Heart right ventricle (tissue), 16 donors: Measurements from ENCODE around the gene LRRC18. TPM values are rescaled to one million over a fixed set of nuclear protein-coding genes. Genes with fewer than 3 reads are reported as not detected.
A peak's percentile ranks its signal among the peaks of the same experiment; 100 is the strongest.

Source experiments
- ATAC-seq, 8 donors: fragments of 200-7000 bp; cut with Tn5 transposase; one replicate each; pipeline ENCODE4 v1.9.1; 2020; ENCODE audit warnings: mild to moderate bottlenecking in 8 of 8, moderate library complexity in 8 of 8, moderate number of reproducible peaks in 1 of 8
- DNase-seq, 2 donors: peaks; one replicate each; pipeline ENCODE4 v3.0.0-alpha.2; 2020
- H3K27ac ChIP-seq, 10 donors: fragments of 200-600 bp; sonication (generic) in 2 of 10; one replicate each; pipeline versions ENCODE4 v1.5.0 to v1.8.0; 2020 to 2022; ENCODE audit warnings: mild to moderate bottlenecking in 3 of 10
- H3K27me3 ChIP-seq, 7 donors: fragments of 200-600 bp; one replicate each; pipeline ENCODE4 v1.8.0; 2021 to 2022; ENCODE audit warnings: mild to moderate bottlenecking in 2 of 7
- H3K36me3 ChIP-seq, 9 donors: fragments of 200-600 bp; sonication (generic) in 1 of 9; one replicate each; pipeline versions ENCODE4 v1.5.0 to v1.8.0; 2020 to 2022; ENCODE audit warnings: mild to moderate bottlenecking in 2 of 9
- H3K4me1 ChIP-seq, 9 donors: fragments of 200-600 bp; sonication (generic) in 1 of 9; one replicate each; pipeline versions ENCODE4 v1.5.0 to v1.8.0; 2020 to 2022; ENCODE audit warnings: mild to moderate bottlenecking in 4 of 9
- H3K4me3 ChIP-seq, 10 donors: fragments of 200-600 bp; sonication (generic) in 2 of 10; one replicate each; pipeline versions ENCODE4 v1.5.0 to v1.8.0; 2020 to 2022; ENCODE audit warnings: mild to moderate bottlenecking in 7 of 10, moderate library complexity in 2 of 10
- H3K9me3 ChIP-seq, 11 donors: fragments of 200-600 bp in 10 of 11; sonication (generic) in 2 of 11; one replicate each; pipeline versions ENCODE4 v1.5.0 to v1.8.0; 2013 to 2022; ENCODE audit warnings: mild to moderate bottlenecking in 2 of 11, control low read depth in 1 of 11, moderate library complexity in 1 of 11
- whole genome bisulfite sequencing, 2 donors: extraction: QIAGEN DNeasy Blood & Tissue Kit; methylation state at CpG; one replicate each; pipeline ENCODE4 v1.1.7; 2013; ENCODE audit warnings: inconsistent platforms in 1 of 2; 5-methylcytosine and 5-hydroxymethylcytosine counted together
- intact Hi-C, 10 donors: fragments of 100-400 bp; cut with DNase I; formaldehyde crosslinking; loops; one replicate each; pipeline versions ENCODE4 v1.11.1 to v1.14.2; 2022
- polyA plus RNA-seq, 2 donors: library from polyadenylated mRNA; stranded (reverse); fragments of 200-250 nt; gene quantifications; one replicate each; pipeline ENCODE4 v1.2.3, GENCODE V29; 2013
- total RNA-seq, 10 donors: library from RNA; stranded (reverse); fragmentation: NEBNext Ultra II Directional in 3 of 10; extraction: Animal tissue kit (Norgen Biotek cat#: 25700) in 3 of 10; gene quantifications; one replicate each; pipeline versions ENCODE4 v1.2.1 to v1.2.4, GENCODE V29; 2021 to 2023
- TF ChIP-seq, protein P1 (sequence below), 9 donors: fragments of 200-600 bp; sonication (generic) in 2 of 9; IDR thresholded peaks; one replicate each; pipeline versions ENCODE4 v1.5.0 to v1.8.0; 2021 to 2022; ENCODE audit warnings: antibody characterized with exemption in 9 of 9, mild to moderate bottlenecking in 5 of 9, moderate library complexity in 1 of 9
- donor health status: Arrhythmogenic right ventricular cardiomyopathy.
- donor health status: ischemic (EF 13 %, LVEDD 7.1; RV severe dilation, severe dysfunction).
- donor health status: healthy with polysubstance abuse.
- donor health status: DM: no; HTN: yes; CAD: no.
- donor health status: DM: no; HTN: no; CAD: no.
- donor health status: ischemic (EF 25% LVEDD 6.9; RV normal size, moderate dysfunction).
- donor health status: ischemic (EF 25% LVEDD 5.7; RV mildly dilated, moderate dysfunction).
- donor health status: healthy.
- donor health status: DM: yes; HTN: yes; CAD: no.
- donor health status: Ischemic cardiomyopathy.
- donor health status: ischemic (EF 35%, LVEDD 5.7; RV mildly dilated, moderate dysfunction).
- donor health status: nonischemic (EF 11% LVEDD 7.7; RV severe dilation, severe dysfunction).
- donor health status: DM: yes; HTN: yes; CAD: no.
- donor health status: PGD.
- donor health status: ischemic (EF 29% LVEDD 5.4; RV normal size, mild dysfunction).
- donor health status: nonischemic (EF 23%, LVEDD 6.1; RV moderate dilation, normal function).

Gene LRRC18
- total and polyA plus RNA-seq, 12 donors, result 0.13 to 0.18 TPM; not detected in 10

- TF ChIP-seq, protein P1, sequence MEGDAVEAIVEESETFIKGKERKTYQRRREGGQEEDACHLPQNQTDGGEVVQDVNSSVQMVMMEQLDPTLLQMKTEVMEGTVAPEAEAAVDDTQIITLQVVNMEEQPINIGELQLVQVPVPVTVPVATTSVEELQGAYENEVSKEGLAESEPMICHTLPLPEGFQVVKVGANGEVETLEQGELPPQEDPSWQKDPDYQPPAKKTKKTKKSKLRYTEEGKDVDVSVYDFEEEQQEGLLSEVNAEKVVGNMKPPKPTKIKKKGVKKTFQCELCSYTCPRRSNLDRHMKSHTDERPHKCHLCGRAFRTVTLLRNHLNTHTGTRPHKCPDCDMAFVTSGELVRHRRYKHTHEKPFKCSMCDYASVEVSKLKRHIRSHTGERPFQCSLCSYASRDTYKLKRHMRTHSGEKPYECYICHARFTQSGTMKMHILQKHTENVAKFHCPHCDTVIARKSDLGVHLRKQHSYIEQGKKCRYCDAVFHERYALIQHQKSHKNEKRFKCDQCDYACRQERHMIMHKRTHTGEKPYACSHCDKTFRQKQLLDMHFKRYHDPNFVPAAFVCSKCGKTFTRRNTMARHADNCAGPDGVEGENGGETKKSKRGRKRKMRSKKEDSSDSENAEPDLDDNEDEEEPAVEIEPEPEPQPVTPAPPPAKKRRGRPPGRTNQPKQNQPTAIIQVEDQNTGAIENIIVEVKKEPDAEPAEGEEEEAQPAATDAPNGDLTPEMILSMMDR (IDR thresholded peaks at IDR 0.05), result no peak
- Histone ChIP-seq H3K36me3 (peaks cover 0 to 18% (median 0%) of the 10 kb centered on the region in 9 donors), H3K9me3 (no peaks in the 10 kb centered on the region), H3K4me3 (no peak overlapping the region), H3K27me3 (no peaks in the 10 kb centered on the region), H3K27ac (no peak overlapping the region), H3K4me1 (no peaks in the 10 kb centered on the region)
- 88 to 89% methylated on average over 5 of the region's 5 CpGs for WGBS, 2 donors
- intact Hi-C loops, result loop anchor here in 2 of 10 donors (10.0 kb wide), 1 partner anchor 308 kb away; no protein-coding TSS in a partner anchor
- no peak for ATAC-seq
- DNase-seq, result no peak
Measured at GRCh38 chr10:48973065-48973464, 33.4 kb upstream of the LRRC18 start.

DNA sequence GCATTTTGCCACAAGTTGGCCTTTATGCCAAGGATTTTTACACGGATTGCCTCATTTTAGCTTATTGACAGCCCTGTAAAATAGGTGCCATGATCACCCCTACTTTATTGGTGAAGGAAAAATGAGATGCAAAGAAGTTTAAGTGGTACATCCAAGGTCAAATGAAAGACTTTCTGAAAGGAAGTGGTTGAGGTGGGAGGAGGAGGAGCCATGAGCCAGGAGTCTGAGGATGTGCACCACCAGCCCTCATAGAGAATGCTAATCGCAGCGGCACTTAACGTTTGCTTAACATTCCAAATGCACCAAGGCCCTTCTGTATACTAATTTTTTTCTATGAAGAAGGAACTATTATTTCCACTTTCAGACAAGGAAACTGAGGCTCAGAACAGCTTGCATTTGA, 31.0 kb upstream of the LRRC18 start:
- no peaks in the 10 kb centered on the region for H3K27me3 ChIP-seq
- no peak overlapping the region for H3K27ac ChIP-seq
- H3K9me3 ChIP-seq, result no peaks in the 10 kb centered on the region
- ATAC-seq (no peak), DNase-seq (no peak)
- no peak overlapping the region for H3K4me3 ChIP-seq
- WGBS, 2 donors, result 86 to 92% methylated on average over 4 of the region's 4 CpGs
- intact Hi-C loops, result loop anchor here in 2 of 10 donors (10.0 kb wide), 1 partner anchor 306 kb away; no protein-coding TSS in a partner anchor
- peaks cover 0 to 15% (median 0%) of the 10 kb centered on the region in 9 donors for H3K36me3 ChIP-seq
- H3K4me1 ChIP-seq, result peaks cover 0 to 2% (median 0%) of the 10 kb centered on the region in 9 donors
- TF ChIP-seq, protein P1 (IDR thresholded peaks at IDR 0.05), result no peak

DNA sequence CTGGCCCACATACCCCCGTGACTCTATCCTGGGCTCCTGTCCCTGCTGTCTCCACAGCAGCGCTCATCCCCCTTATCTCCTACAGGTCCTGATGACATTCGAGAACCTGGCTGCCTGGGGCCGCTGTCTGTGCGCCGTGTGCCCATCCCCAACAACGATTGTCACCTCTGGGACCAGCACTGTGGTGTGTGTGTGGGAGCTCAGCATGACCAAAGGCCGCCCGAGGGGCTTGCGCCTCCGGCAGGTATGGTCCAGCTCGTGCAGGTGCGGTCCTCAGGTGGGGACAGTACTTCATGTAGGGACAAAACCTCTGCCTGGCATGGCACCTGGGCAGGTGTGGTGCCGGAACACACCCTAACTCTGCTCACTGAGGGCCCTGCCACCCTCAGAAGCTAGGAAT, 30.4 kb upstream of the LRRC18 start:
- H3K9me3 ChIP-seq, result no peaks in the 10 kb centered on the region
- H3K27me3 ChIP-seq, result no peaks in the 10 kb centered on the region
- H3K4me1 ChIP-seq, result peaks cover 0 to 2% (median 0%) of the 10 kb centered on the region in 9 donors
- DNase-seq, result no peak
- intact Hi-C loops, result loop anchor here in 2 of 10 donors (10.0 kb wide), 1 partner anchor 305 kb away; no protein-coding TSS in a partner anchor
- no peak overlapping the region for H3K4me3 ChIP-seq
- no peak overlapping the region for H3K27ac ChIP-seq
- TF ChIP-seq, protein P1 (IDR thresholded peaks at IDR 0.05), result no peak
- ATAC-seq, result no peak
- peaks cover 0 to 15% (median 0%) of the 10 kb centered on the region in 9 donors for H3K36me3 ChIP-seq
- WGBS, 2 donors, result 89 to 93% methylated on average over 14 of the region's 14 CpGs

- DNase-seq (peak in 1 of 2 donors; percentile 30), ATAC-seq (peak in 5 of 8 donors; percentile 14 to 60 (median 44))
- H3K4me3 ChIP-seq, result no peak overlapping the region
- intact Hi-C loops, result no loop called here
- no peaks in the 10 kb centered on the region for H3K9me3 ChIP-seq
- WGBS, 2 donors, result 82 to 85% methylated on average over 3 of the region's 3 CpGs
- TF ChIP-seq, protein P1 (IDR thresholded peaks at IDR 0.05), result no peak
- H3K27me3 ChIP-seq, result no peaks in the 10 kb centered on the region
- no peak overlapping the region for H3K27ac ChIP-seq
- H3K36me3 ChIP-seq, result peaks cover 0 to 13% (median 0%) of the 10 kb centered on the region in 9 donors
- H3K4me1 ChIP-seq, result peaks cover 0 to 2% (median 0%) of the 10 kb centered on the region in 9 donors
Measured at GRCh38 chr10:48968036-48968435, 28.4 kb upstream of the LRRC18 start.
